ENCODE measurements around the gene PTBP3. TPM values are rescaled to one million over a fixed set of nuclear protein-coding genes. Genes with fewer than 3 reads are reported as not detected.

PTBP3 gene
- total and polyA plus RNA-seq, 9 donors: 9.4 to 40.2 (median 32.2) TPM

DNA sequence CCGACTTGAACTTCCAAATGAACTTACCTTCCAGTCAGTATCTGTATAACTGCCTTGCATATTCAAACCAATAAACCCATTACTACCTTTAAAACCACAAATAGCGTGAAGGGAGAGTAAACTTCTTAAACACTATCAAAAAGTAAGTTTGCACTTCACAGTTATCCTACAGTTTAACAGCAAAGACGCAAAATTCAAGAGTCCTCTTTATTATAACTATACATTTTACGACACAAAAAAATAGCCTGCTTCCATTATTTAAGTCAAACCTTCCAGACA is 1.8 kb downstream of the PTBP3 start:
- Histone ChIP-seq H3K4me3 (no peak overlapping the region), H3K27ac (no peak overlapping the region), H3K9me3 (no peaks in the 10 kb centered on the region), H3K36me3 (no peaks in the 10 kb centered on the region), H3K4me1 (ENCODE audit: insufficient read depth) (no peaks in the 10 kb centered on the region), H3K27me3 (no peaks in the 10 kb centered on the region)
- WGBS, 3 donors: 67 to 85% (median 78%) methylated on average over 4 of the region's 4 CpGs
- intact Hi-C loops (cut with DNase I): loop anchor here in 1 of 4 donors (5.0 kb wide), 1 partner anchor 164 kb away; no protein-coding TSS in a partner anchor
- no peak for DNase-seq
- TF ChIP-seq EP300 (IDR thresholded peaks at IDR 0.05) (no peak), POLR2A (IDR thresholded peaks at IDR 0.05) (no peak)
- TF ChIP-seq, protein P1, sequence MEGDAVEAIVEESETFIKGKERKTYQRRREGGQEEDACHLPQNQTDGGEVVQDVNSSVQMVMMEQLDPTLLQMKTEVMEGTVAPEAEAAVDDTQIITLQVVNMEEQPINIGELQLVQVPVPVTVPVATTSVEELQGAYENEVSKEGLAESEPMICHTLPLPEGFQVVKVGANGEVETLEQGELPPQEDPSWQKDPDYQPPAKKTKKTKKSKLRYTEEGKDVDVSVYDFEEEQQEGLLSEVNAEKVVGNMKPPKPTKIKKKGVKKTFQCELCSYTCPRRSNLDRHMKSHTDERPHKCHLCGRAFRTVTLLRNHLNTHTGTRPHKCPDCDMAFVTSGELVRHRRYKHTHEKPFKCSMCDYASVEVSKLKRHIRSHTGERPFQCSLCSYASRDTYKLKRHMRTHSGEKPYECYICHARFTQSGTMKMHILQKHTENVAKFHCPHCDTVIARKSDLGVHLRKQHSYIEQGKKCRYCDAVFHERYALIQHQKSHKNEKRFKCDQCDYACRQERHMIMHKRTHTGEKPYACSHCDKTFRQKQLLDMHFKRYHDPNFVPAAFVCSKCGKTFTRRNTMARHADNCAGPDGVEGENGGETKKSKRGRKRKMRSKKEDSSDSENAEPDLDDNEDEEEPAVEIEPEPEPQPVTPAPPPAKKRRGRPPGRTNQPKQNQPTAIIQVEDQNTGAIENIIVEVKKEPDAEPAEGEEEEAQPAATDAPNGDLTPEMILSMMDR (IDR thresholded peaks at IDR 0.05): no peak

DNA sequence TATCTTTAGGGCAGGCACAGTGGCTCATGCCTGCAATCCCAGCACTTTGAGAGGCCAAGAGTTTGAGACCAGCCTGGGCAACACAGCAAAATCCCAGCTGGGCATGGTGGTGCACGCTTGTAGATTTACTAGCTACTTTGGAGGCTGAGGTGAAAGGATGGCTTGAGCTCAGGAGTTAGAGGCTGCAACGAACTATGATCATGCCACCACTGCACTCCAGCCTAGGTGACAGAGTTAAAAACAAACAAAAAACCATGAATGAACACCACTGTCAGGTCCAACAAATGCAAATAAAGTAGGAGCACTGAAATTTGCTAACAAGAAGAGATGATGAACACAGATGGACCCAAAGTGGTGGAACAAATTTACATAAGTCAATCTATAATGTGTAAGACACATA is 4.9 kb downstream of the PTBP3 start:
- intact Hi-C loops (cut with DNase I): no loop called here
- H3K4me1 ChIP-seq (ENCODE audit: insufficient read depth): no peaks in the 10 kb centered on the region
- no peaks in the 10 kb centered on the region for H3K27me3 ChIP-seq
- 97 to 98% (median 98%) methylated on average over 2 of the region's 2 CpGs for WGBS, 3 donors
- no peak overlapping the region for H3K4me3 ChIP-seq
- H3K27ac ChIP-seq: no peak overlapping the region
- no peak for DNase-seq
- no peaks in the 10 kb centered on the region for H3K36me3 ChIP-seq
- no peaks in the 10 kb centered on the region for H3K9me3 ChIP-seq
- TF ChIP-seq EP300 (IDR thresholded peaks at IDR 0.05) (no peak), POLR2A (IDR thresholded peaks at IDR 0.05) (no peak)
- TF ChIP-seq, protein P1 (IDR thresholded peaks at IDR 0.05): no peak

DNA sequence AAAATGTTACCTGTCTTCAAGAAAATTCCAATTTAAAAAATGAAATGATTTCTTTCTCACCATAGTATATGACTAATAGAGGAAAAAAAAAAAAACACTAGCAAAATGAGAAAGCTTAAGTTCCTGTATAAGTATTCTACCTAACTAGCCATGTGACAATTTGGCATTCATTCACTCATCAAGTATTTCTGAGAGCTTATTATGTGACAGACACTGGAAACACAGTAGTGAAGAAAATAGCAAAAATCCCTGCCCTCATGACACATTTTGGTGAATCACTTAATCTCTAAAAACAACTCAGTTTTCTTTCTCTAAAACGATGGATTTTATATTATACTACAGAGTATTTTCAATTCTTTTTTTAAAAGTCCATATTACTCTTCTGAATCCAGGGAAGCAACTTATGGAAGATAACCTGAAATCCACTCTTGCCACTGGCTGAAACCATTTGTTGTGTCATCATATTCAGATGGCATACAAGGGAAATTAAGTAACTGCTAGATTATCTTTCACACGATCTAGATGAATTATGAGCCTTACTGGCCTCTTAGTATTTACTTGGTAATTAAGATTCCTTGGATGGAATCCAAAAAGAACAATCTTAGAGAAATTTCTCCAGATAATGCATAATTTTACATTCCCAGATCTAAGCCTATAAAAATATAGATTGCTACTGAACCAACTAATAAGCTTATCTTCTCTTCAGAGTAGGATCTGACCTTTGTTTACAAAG is 5.5 kb downstream of the PTBP3 start:
- Histone ChIP-seq H3K27me3 (no peaks in the 10 kb centered on the region), H3K36me3 (no peaks in the 10 kb centered on the region), H3K9me3 (no peaks in the 10 kb centered on the region), H3K27ac (no peak overlapping the region), H3K4me3 (no peak overlapping the region), H3K4me1 (ENCODE audit: insufficient read depth) (no peaks in the 10 kb centered on the region)
- intact Hi-C loops (cut with DNase I): no loop called here
- TF ChIP-seq, protein P1 (IDR thresholded peaks at IDR 0.05): no peak
- TF ChIP-seq POLR2A (IDR thresholded peaks at IDR 0.05): no peak
- no peak for TF ChIP-seq EP300 (IDR thresholded peaks at IDR 0.05)
- 47 to 66% (median 53%) methylated on average over 2 of the region's 2 CpGs for WGBS, 3 donors
- no peak for DNase-seq

DNA sequence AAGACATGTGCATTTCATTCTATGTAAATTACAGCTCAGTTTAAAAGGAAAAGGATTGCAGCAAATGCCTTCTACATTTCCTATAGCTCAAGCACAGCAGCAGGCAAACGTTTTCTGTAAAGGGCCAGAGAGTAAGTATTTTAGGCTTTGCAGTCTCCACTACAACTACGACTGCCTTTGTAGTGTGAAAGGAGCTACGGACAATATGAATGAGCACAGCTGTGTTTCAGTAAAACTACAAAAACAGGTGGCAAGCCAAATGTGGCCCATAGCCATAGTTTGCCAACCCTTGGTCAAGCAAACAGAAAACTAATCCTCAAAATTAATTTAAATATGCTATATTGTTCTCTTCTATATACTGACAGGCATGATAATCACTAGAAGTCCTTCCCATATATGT is 7.2 kb downstream of the PTBP3 start:
- DNase-seq: no peak
- H3K27me3 ChIP-seq: no peaks in the 10 kb centered on the region
- WGBS, 3 donors: 26 to 55% (median 30%) methylated on average over 3 of the region's 3 CpGs
- H3K4me3 ChIP-seq: no peak overlapping the region
- no peaks in the 10 kb centered on the region for H3K9me3 ChIP-seq
- H3K27ac ChIP-seq: no peak overlapping the region
- H3K36me3 ChIP-seq: no peaks in the 10 kb centered on the region
- H3K4me1 ChIP-seq (ENCODE audit: insufficient read depth): no peaks in the 10 kb centered on the region
- intact Hi-C loops (cut with DNase I): no loop called here
- no peak for TF ChIP-seq EP300 (IDR thresholded peaks at IDR 0.05)
- no peak for TF ChIP-seq POLR2A (IDR thresholded peaks at IDR 0.05)
- TF ChIP-seq, protein P1 (IDR thresholded peaks at IDR 0.05): no peak

Measured in ovary (tissue), 9 donors.